HG02763 (cell line): ENCODE results near the gene SERPINE2.

Experiments used
- ATAC-seq: cut with Tn5 transposase; IDR thresholded peaks from one replicate; pipeline ENCODE4 v1.9.1; 2021; ENCODE audit warnings: mild to moderate bottlenecking, moderate library complexity; ENCODE audit not compliant: unreplicated experiment

The SERPINE2 gene

DNA sequence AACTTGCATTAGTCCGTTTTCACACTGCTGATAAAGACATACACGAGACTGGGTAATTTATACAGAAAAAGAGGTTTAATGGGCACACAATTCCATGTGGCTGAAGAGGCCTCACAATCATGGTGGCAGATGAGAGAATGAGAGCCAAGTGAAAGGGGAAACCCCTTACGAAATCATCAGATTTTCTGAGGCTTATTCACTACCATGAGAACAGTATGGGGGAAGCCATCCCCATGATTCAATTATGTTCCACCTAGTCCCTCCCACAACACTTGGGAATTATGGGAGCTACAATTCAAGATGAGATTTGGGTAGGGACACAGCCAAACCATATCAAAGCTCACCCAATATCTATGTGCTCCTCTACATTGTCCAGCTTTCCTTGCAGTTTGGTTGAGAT is 16.0 kb upstream of the SERPINE2 start:
- no peak for ATAC-seq

DNA sequence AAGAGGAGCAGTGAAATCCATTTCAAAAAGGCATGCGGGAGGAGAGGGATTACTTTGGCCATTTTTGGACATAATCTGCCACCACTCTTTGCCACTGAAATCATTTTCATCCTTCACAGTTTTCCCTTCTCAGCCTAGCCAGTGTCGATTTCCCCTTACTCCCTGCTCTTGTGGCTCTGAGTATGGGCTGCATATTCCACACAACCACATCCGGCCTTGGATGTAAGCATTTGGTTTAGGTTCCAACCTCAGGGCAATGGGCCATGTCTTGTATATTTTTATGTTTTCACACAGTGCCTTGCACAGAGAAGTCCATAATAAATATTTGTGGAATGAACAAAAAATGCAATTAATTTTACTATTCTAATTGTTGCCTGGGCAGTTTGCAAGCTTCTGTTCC is 7.7 kb upstream of the SERPINE2 start:
- no peak for ATAC-seq

DNA sequence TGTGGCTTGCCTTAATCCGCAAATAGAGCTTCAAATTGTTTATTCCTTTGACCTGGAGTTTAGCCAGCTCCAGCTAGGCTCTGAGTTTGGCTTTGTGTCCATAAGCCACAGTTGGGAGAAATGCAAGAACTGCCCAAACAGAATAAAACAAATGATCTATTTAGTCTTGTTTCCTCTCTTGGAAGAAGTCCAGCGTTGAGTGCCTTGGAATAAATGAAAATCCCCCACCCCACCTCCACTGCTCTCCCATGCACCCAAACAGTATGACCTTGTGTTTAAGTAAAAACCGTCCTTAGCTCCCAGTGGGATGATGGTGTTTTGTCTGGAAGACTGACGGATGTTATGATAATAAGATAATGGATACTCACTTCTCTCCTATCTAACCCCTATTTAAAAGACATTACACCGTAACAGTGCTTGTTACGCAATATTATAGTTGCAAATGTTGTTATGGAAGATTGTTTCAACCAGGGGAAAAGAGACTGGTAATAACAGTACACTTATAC is 3.2 kb upstream of the SERPINE2 start:
- no peak for ATAC-seq

DNA sequence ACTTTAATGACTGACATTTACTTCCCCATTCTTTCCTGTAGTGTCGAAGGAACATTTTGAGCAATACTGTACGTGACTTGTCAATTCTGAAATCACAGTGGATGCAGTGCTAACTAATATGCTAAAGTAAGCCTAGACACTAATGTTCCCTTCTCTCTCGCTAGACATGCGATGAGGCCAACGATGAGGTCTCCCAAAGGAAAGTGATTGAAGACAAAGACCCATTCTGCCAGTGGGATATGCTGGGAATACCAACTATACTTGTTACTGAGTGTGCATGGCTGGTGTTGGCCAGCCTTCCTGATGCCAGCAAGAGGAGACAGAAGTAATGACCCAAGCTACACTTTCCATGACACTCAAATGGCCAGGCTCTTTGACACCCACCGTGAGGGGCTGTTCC is 2.5 kb upstream of the SERPINE2 start:
- no peak for ATAC-seq

DNA sequence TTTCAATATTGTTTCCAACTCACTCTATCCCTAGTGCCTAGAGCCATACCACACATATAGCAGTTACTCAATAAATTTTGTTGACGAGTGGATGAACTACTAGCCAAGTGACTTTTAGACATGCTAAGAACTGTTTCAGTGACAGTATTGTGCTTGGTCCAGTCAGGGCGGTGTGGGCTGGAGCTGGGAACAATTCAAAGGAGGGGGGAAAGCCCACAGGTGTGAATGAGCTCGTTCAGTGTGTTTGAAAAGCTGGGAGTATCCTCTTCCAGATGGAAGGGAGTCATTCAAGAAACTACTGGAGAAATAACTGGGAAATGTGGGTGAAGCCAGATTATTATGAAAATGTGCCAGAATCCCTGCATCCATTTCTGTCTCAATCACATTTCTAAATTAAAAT is 1.7 kb upstream of the SERPINE2 start:
- ATAC-seq: no peak

DNA sequence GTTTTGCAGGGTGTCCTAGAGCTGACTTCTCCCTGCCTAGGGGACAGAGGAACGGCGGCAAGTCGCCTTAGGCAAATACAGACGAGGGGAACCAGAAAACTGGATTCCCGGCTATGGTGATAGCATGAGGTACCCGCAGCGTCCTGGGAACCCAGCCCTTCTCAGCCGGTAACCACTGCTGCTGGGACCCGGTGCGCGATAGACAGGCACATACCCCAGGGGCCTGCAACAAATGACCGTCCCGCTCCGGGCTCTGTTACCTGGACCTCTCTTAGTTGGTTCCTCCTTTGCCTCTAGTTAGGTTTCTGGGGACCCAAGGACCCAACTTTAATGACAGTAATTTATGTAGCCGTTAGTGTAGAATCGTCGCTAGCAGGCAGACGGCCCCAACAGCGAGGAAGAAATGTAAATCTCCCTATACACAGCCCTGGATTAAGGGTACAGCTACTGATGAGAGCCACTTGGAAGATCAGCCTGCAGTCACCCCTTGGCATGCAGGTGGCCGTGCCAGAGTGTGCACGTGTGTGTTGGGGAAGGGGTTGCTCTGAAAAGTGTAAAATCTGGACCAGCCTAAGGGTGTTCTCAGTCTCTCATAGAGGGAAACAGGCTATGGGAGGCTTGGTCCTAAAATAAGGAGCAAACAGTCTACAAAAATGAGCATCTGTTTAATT is 819 bp upstream of the SERPINE2 start:
- peak; percentile 7 for ATAC-seq

DNA sequence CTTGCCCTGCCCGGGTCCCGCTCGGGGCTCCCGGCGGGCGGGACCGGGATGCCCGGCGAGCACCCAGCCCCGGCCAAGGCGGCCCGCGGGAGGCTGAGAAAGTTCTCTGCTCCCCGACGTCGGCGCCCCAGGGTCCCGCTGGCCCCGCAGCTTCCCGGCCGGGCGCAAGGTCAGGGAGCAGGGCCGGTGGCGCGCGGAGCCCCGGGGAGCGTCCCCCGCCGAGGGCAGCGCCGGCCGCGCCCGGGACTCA is 331 bp downstream of the SERPINE2 start:
- ATAC-seq: no peak

DNA sequence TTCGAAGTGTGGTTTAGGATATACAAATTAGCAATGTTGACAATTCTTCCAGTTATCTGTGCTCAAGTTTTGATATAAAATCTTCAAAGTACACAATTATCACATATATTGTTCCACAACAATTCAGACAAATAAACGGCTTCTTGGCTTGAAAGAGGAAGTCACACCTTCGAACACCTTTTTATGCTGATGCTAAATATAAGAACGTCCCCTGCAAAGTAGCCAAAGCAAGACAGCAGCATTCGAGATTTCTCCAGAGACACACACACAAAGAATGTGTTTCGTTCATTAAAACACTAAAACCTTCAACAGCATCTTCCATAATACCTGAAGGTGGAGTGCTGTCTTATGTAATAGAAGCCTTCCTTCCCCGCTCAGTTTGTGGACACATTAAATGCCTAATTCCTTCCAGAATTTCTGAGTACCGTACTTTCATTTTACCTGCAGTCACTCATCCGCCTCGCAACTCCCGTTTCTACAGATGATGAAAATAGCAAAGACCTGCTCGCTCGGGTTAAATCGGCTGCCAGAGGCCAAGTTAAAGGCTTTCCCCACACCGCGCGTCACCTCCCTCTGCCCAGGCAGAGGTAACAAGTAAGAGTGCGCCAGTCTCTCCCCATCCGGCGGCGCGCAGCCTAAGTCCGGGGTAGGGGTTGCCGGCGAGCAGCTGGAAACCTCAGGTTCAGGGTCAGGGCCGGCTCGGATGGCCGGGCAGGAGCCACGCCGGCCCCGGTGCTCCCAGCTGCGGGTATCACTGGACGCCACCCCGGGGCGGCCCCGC is 847 bp downstream of the SERPINE2 start:
- ATAC-seq: peak; percentile 45

DNA sequence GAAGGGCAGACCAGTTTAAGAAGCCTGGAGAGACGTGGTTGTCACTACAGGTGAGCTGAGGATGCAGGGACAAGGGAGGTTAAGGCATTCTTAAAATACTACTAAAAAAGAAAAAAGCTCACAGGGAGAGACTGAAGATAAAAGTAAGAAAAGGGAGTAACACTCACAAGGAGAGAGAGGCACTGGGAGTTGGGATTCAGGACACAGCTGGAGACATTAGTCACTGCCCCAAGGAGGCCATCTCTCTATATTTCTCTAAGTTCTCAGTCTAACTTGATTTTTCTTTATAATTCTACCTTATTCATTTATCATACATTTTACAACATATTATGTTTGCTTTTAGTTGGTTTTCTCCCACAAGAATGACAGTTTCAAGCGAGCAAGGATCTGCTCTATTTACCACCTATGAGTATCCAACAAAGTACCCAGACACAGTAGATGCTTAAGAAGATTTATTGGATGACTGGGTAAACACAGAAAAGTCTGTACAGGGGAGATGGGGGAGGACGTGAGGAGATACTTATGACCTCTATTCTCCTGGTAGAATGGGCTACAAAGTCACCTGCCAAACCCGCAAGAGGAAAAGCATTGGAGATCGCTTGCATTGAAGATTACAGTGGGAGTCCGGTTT is 2.2 kb downstream of the SERPINE2 start:
- no peak for ATAC-seq

DNA sequence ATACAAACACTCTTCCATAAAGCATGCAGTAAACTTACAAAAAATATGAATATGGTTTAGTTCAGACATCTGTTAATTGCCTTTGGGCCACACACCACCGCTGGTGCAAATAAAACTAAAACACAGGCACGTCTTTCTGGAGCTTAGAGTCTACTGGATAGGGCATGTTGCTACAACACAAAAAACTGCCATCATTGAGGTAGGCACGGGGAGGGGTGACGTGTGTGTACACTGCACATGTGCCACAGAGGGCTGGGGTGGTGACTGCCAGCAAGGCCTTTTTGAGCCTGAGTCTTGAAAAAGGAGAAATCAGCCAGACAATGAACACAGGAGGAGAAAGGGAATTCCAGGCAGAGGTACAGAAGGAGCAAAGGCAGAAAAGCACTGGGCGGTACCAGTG is 5.1 kb downstream of the SERPINE2 start:
- ATAC-seq: no peak

DNA sequence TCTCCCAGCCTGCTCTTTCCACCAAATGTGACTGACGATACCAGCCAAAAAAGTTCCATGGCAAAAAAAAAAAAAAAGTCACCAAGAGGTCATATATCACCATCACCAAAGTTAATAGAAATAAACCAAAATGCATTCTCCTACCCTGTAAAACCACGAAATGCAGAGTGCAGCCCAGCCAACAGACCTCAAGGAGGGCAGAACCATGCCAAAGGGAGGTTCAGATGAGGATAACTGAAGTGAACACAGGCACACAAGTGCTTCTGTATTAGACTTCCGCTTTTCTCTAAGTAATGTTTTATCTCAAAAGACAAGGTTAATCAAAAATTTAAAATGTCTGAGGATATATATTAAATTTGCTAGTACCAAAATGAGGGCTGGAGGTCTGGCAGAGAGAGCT is 5.5 kb downstream of the SERPINE2 start:
- ATAC-seq: no peak

DNA sequence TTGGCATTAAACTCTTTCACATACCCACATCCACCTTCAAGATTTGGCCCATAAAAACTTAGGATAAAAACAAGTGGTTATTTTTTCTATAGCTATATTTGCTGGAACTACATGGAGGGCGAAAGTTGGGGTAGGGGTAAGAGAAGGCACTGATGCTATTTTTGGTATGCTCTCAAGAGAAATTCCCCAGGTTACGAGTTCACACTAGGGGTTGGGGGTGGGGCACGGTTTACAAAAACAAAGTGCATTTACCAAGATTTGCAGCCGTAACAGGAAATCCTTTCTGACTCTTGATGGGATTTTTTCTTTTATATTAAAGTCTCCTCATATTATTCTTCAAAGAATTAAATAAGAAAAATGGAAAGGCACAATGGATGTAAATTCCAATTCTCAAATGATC is 6.8 kb downstream of the SERPINE2 start:
- ATAC-seq: no peak

DNA sequence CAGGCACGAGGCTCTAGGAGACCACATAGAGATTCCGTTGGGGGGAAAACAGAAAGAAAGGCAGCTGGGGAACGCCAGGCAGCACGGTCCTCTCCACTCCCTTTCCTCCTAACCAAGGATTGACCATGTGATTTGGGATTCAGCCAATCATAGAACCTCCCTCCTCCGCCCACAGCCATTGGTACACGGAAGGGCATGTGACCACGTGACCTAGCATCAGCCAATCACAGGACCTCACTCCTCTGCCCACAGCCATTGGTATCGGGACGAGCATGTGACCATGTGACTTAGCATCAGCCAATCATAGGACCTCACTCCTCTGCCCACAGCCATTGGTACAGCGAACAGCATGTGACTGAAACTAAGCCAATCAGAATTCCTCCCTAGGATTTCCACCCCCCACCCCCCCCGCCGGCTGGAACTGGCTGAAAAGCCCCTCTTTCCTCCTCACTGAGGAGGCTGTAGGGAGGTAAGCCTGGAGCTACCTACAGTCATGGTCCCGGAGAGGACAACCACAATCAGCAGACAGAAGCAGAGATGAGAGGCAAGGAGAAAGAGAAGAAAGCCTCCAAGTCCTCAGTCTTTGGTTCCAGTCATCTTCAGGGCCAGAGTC is 7.6 kb downstream of the SERPINE2 start:
- no peak for ATAC-seq

DNA sequence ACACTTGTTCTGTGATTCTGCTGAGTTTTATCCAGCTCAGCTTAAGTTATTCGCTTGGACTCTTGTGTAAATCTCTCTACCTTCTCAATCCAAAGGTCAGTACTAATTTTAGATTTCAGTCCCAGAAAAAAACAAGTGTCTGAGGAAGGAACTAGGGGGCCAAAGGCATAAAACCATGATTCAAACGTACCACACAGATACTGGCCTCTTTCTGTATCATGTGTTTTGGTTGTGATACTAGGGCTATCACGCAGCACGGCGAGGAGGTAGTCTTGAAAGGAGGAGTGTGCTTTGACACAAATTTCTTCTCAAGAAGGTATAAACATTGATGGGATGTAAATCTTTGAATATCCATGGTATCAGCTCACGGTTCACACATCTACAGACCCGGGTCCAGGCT is 8.3 kb downstream of the SERPINE2 start:
- ATAC-seq: no peak

DNA sequence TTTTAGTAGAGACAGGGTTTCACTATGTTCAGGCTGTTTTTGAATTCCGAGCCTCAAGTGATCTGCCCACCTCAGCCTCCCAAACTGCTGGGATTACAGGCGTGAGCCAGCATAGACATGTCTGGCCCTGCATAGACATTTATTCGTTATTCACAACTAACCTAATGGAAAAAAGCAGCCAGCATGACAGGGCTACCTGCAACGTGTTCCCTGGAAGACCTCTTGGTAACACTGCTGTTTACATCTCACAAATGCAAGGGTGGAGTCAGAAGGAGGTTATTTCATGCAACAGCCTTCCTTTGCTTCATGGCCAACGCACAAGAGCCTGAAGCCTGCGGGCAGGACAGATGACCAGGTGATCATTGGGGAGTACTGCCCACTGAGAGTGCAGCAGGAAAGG is 9.2 kb downstream of the SERPINE2 start:
- ATAC-seq: no peak

DNA sequence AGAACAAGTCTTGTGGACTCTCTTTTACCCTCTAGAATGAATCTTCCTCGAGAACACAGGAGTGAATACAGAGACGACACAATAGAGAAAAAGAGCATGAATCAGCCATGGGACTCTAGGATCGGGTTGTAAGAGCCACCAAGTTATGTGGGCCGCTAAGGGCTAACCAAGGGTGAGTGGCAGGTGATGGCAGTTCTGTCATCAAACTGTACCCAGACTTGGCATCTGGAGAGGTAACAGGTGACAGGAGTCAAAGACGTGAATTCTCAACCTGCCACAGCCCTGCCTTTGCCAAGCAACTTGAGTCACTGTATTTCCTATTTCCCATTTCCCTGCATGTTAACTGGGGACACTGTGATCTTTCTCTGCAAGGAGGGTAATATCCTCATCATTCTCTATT is 11.2 kb downstream of the SERPINE2 start:
- no peak for ATAC-seq

DNA sequence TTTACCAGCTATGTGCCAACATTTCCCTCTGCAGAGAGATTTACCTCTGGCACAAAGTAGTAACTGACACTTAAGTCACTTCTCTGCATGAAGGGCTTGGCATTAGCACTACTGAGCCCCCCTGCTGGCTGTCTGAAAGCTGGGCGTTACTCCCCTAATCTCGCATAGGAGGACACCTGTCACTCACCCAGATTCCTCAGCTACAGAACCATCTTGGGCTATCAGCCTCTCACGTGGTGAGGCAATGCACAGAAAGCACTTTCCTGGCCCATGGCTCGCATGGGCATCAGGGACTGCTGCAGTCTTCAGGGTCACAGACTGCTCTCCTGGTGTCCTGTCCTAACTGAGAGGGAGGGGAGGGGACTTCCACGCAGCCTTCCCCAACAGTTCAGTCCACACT is 12.0 kb downstream of the SERPINE2 start:
- ATAC-seq: no peak

DNA sequence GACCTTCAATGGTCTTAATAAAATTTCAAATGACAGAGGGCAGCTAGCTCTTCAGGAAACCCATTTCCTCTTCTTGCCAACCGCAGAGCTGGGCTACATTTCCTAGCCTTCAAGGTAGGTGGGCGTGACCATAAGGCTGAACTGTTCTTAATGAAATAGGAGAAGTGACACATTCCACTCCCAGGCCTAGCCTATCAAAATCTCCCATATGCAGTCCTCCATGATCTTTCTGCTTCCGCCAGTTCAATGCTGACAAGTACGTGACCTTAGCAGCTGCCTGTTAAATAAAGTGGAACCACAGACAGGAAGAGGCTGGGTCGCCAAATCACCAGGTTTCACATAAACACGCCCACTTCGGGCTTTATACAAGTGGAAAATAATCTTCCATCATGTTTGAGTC is 13.2 kb downstream of the SERPINE2 start:
- ATAC-seq: peak; percentile 94

DNA sequence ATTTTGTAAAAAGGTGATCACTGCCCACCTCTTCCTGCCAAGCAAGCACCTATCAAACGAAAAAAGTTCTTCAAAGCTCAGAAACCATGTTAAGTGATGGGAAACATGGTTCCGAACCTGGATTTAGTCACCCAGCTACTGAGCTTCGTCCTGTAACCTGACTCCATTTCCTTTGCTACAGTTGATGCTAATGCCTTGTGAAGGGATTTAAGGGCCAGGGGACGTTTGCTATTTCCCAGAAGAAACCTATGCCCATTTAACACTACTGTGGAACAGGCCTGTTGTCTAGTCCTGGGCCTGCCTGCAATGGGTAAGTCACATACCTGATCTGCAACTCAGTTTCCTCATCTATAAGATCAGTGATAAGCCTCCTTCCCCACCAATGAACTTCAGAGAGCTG is 14.8 kb downstream of the SERPINE2 start:
- ATAC-seq: no peak

DNA sequence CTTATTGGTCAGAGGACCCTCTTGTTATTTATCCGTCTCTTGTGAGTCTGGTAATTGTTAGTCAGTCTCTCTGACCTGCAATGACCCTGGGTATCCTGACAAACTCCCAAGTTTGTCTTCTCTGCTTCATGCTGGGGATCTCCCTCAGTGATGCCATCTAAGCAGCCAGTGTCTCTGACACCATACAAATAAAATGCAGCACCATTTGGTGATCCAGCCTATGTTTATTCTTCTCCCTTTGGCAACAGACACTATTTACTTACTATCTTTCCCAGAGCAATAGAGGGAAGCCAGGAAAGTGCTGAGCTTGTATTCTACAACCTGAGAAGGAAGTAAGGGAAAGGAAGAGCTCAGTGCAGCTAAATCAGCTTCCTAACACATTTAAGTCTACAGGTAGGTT is 15.9 kb downstream of the SERPINE2 start:
- ATAC-seq: no peak

DNA sequence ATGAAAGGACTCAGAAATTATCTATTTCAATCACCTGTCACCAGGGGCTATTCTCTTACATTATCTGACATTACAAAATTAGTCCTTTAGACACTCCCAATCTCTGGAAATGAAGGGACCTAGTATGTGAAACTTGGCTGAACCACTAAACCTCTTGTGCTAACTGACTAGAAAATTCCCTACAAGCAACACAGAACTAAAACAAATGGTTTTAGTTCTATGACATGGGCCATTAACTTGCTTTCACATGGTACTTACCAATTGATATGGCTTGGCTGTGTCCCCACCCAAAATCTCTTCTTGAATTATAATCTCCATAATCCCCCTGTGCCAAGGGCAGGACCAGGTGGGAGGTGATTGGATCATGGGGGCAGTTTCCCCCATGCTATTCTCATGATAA is 16.6 kb downstream of the SERPINE2 start:
- no peak for ATAC-seq

DNA sequence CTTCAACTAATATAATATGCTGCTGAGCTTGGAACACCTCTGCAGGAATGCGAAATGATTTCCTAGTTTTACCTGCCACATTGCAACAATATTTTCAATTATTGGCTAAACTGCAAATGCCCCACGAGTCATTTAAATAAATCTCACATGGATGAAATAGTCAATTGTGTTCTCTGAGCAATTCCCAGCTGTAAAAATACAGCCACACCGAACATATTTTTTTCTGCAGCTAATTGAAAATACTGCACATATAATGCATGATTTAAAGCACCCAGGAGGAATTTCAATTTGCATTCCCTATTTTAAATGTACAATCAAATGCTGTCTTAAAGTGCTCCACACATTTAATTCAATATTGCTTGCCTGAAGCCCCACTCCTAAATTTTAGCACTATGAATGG is 18.6 kb downstream of the SERPINE2 start:
- ATAC-seq: no peak
